Prostate gland (tissue), 2 donors: ENCODE data around the gene KIF17.

Experiments used
- POLR2A ChIP-seq: fragments of 450-650 bp; IDR thresholded peaks from one replicate; pipeline ENCODE4 v1.6.1; 2016; ENCODE audit warnings: antibody characterized with exemption, mild to moderate bottlenecking
- TF ChIP-seq, protein P1 (sequence below), 4 experiments: fragments of 200-600 bp in 2 of 4; fragments of 450-650 bp in 2 of 4; sonication (generic) in 2 of 4; IDR thresholded peaks; 1 replicate in 3 of 4; 2 replicates in 1 of 4; pipeline ENCODE4 v1.5.1; 2016 to 2019; ENCODE audit warnings: antibody characterized with exemption in 4 of 4, mild to moderate bottlenecking in 2 of 4, moderate library complexity in 2 of 4

DNA sequence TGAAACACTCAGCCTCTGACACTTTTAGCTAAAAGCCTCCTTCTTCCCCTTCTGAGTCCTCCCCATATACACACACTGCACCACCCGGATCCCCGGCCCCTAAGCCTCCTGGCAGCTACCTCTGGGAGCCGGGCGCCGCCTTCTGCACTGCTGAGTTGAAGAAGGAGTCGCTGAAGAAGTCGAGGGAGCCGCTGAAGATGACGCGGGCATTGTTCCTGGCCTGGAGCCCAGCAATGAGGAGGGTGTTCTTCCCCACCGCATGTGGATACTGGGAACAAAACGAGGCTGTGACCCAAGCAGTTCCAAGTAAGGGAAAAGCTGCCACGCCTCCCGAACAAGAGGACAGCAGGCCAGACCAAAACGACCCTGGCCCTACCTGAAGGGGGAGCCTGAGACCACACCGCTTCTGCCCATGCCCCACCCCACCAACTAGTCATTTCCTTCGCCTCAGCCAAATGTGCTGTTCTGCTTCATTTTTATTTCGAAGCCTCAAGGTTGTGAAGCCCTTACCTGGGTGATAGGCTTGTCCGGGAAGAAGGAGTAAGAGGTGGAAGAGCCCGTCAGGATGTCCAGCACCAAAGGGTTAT, 63.6 kb downstream of the KIF17 start:
- TF ChIP-seq, protein P1, sequence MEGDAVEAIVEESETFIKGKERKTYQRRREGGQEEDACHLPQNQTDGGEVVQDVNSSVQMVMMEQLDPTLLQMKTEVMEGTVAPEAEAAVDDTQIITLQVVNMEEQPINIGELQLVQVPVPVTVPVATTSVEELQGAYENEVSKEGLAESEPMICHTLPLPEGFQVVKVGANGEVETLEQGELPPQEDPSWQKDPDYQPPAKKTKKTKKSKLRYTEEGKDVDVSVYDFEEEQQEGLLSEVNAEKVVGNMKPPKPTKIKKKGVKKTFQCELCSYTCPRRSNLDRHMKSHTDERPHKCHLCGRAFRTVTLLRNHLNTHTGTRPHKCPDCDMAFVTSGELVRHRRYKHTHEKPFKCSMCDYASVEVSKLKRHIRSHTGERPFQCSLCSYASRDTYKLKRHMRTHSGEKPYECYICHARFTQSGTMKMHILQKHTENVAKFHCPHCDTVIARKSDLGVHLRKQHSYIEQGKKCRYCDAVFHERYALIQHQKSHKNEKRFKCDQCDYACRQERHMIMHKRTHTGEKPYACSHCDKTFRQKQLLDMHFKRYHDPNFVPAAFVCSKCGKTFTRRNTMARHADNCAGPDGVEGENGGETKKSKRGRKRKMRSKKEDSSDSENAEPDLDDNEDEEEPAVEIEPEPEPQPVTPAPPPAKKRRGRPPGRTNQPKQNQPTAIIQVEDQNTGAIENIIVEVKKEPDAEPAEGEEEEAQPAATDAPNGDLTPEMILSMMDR (IDR thresholded peaks at IDR 0.05), result no peak
- no peak for TF ChIP-seq POLR2A
